ENCODE results near the gene ATP7B.
"Not testable (repeated sequence)": the region's sequence is repeated elsewhere in the genome, so short reads cannot be mapped to it uniquely, and the experiment has no call there.

Gene ATP7B

DNA sequence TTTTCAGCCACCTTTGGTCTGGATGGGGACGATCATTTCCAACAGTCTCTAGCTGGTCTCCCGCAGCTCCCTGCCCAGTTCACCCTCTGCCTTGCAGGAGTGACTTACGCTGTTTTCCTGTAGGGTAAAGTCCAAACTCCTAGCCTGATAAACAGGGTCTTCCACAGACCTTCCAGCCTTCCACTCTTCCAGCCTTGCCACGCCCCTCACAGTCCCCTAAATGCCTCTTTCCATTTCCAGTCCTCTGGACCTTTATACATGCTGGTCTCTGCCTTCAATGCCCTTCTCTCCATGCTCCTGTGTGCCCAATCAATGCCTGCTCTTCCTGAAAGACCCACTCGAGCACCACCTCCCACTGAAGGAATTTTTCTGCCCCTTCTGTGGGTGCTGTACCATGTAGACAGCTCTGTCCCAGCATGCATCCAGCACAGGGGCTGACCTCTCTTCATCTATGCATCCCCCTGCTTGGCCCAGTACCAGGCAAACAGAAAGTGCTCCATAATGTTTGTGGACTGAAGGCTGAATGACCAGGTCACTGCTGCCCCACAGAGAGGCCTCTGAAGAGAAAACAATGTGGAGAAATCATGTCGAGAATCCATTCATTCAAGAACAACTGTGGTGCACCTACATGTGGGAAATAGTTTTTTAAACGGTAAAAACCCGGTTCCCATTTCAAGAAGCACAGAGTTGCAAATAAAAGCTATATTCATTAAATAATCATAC is 4.6 kb downstream of the ATP7B start:
- no peak for DNase-seq (ENCODE audit: low read depth)

DNA sequence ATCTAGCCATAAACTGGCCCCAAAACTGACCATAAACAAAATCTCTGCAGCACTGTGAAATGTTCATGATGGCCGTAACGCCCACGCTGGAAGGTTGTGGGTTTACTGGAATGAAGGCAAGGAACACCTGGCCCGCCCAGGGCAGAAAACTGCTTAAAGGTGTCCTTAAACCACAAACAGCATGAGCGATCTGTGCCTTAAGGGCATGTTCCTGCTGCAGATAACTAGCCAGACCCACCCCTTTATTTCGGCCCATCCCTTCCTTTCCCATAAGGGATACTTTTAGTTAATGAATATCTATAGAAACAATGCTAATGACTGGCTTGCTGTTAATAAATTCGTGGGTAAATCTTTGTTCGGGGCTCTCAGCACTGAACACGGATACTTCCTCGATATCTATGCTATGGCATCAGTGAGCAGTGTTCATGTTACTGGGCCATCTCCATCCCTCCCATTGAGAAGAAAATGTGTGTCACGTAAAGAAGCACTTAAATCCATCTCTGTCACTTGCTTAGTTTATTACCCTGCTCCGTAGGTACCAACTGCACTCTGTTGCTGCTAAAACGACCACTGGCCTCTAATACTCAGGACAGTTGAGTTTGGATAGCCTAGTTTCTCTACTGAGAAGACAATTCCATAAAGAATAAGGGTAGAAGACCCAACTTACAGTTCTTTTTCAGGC is 5.3 kb downstream of the ATP7B start:
- no peak for DNase-seq (ENCODE audit: low read depth)

DNA sequence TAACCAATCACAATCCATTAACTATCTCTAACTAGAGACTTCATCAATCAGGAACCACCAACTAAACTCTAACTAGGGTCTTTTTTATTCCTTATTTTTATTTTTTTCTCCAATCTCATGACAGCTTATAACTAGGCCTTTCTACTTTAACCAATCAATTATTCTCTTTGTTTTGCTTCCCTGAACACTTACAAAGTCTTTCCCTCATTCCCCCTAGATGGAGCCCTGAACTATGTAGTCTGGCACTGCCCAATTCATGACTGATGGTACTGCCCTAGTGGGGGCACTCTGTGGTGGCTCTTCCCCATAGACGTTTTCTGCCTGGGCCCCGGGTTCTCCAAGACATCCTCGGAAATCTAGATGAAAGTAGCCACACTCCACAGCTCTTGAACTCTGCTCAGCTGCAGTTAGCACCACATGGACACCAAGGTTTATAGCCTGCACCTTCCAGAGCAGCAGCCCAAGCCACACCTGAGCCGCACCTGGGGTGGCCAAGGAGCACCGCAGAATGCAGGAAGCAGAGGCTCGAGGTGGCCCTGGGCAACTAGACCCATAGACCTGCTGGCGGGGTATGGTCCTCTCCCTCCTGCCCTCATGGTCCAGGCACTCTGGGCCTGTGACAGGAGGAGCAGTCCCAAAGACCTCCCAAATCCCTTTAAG is 6.6 kb downstream of the ATP7B start:
- no peak for DNase-seq (ENCODE audit: low read depth)

DNA sequence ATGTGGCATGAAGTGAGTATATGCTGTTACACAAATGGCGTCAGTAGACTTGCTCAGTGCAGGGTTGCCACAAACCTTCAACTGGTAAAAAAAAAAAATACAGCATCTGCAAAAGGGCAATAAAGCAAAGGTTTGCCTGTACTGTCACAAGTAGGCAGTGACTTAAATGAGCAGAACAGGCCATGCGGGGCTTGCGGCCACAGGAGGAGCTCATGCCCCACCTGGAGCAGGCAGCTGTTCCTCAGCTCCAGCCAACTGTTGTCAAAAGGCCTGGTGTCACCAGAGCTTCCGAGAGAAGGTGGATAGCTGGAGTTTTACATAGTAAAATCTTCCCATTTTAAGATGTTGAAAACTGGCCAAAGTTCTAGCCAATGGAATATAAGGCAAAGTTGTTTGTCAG is 7.7 kb downstream of the ATP7B start:
- DNase-seq (ENCODE audit: low read depth) = no peak

DNA sequence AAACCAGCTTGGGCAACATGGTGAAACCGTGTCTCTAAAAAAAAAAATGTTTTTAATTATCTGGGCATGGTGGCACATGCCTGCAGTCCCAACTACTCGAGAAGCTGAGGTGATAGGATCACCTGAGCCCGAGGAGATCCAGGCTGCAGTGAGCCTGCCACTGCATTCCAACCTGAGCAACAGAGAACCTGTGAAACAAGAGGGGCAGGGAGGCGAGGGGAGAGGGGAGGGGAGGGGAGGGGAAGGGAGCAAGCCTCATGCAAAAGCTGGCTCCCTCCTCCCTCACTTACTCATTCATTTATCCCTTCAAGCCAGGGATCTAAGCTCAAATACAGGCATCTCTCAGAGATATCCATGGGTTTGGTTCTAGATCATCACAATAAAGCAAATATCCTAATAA is 8.9 kb downstream of the ATP7B start:
- DNase-seq (ENCODE audit: low read depth) = no peak

DNA sequence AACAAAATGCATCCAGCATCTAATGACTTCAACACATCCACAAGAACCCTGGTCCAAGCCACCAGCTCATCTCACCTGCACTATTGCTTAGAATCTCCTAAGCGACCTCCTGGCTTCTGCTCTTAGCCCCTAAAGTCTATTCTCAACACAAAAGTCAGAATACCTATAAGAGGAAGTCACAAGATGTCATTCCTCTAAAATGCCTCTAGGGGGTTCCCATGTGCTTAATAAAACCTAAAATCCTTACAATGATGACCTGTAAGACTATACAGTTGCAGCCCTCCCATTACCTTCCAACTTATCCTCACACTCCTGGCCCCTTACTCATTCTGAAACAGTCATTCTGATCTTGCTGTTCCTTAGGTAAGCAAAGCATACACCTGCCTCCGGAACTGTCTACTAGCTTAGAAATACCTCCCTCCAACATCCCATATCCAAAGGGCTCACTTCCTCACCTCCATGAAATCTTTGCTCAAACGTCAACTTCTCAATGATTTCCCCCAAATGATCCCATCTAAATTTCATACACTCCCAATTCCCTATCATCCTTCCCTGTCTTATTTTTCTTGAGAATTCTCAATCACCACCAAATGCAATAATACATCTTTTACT is 10.0 kb downstream of the ATP7B start:
- no peak for DNase-seq (ENCODE audit: low read depth)

DNA sequence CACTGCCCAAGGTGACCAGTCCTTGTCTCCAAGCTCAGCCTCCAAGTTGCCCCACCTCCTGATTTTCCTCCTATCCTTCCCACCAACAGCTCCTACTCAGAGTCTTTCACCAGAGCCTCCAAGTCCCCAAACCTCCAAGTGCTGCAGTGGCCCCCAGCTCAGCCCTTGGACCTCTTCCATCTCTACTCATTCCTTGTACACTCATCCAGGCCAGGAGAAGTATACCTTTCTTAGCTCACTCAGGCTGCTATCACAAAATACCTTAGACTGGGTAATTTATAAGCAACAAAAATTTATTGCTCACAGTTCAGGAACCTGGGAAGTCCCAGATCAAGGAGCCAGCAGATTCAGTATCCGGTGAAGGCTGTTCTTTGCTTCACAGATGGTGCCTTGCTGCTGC is 11.3 kb downstream of the ATP7B start:
- DNase-seq (ENCODE audit: low read depth) = no peak

- DNase-seq (ENCODE audit: low read depth) = no peak
Measured at GRCh38 chr13:51999510-51999911, 11.7 kb downstream of the ATP7B start.

- no peak for DNase-seq (ENCODE audit: low read depth)
Measured at GRCh38 chr13:51998723-51999509, 12.3 kb downstream of the ATP7B start.

DNA sequence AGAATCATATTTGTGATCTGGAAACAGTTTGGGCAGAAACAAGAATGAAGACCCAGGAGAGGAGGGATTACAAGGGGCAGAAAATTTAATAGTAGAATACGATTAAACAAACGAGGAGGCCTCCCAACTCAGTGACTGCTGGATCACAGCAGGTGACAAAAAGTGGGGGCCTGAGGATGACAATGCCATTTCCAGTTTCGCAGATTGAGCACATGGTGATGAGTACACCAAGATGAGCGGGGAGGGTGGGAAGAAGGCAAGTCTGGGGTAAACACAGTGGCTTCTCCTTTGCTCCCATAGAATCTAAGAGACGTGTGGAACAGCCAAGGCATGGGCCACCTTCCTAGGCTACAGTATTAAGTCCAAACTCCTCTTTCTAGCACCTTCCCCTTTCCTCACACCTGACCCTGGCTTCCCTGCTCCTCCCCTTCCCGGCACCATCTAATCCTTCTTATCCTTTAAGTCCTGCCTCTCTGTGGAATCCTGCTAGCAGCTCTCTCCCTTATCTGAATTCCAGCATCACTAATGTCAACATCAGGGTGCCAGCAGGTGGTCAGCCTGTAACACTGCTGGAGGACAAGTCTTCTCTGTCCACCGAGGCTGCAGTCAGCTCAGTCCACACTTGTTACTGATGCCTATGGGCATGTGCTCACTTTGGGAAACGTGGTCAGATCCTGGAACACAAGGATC is 13.5 kb downstream of the ATP7B start:
- DNase-seq (ENCODE audit: low read depth) = no peak

DNA sequence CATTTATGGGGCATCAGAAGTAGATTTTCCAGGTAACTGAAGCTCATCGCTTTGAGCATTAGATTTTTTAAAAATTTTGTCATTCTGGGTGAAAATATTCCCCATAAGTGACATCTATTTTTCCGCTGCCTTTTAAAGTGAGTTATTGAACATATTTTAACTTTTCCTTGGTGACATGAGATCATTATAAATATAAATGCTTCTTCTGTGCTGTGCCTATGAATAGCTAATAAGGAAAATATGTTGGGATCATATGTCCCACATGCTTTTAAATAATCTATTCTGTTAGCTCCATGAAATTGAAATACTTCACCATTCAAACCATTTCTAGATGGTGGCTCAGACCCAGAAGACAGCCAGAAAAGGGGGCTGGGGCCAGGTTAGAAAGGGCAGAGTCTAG is 14.1 kb downstream of the ATP7B start:
- no peak for DNase-seq (ENCODE audit: low read depth)

DNA sequence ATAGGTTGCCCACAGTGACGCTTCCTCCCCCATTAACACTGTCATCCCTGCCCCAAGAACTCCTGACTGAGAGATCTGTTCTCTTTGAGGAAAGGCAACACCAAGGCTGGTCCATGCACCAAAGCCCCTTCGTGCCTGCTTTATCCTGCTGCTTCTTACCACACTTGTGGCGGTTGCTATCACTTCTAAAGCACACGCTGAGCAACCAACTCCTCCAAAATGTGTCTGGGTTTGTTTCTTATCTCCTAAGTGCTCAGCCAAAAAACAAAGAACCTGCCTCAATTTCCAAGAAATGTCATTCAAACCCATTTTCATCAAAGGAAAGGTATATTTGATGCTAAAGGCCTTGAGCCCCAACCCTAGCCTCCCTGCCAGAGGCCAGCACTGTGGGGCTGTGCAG is 14.6 kb downstream of the ATP7B start:
- no peak for DNase-seq (ENCODE audit: low read depth)

- DNase-seq (ENCODE audit: low read depth) = no peak
Measured at GRCh38 chr13:51995677-51996551, 15.3 kb downstream of the ATP7B start.

- DNase-seq (ENCODE audit: low read depth) = no peak
Measured at GRCh38 chr13:51993713-51994112, 17.5 kb downstream of the ATP7B start.

DNA sequence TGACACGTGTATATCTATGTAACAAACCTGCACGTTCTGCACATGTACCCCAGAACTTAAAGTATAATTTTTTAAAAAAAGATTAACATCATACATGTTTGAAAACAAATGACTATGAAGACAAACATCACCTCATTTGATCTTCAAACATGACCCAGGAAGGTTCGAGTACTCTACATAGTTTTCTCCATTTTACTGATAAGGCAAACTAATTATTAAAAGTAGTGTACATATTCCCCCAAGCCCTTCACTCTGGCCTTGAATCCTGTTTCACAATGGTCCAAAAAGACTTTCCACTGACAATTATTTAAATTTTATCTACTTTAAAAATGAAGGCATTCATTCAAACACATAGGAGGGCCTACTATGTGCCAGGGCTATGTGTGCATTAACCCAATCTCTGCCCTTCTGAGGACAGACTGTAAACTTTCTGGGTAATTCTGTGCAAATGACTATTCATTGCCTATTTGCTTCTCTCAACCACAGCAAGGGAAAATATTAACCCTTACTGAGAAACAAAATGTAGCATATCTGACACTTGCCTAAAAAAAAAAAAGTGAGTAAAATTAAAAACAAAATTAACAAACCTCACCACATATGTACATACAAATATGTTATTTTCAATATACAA is 22.1 kb downstream of the ATP7B start:
- no peak for DNase-seq (ENCODE audit: low read depth)

- not testable (repeated sequence) for DNase-seq (ENCODE audit: low read depth)
Measured at GRCh38 chr13:51984904-51985303, 26.3 kb downstream of the ATP7B start.

- not testable (repeated sequence) for DNase-seq (ENCODE audit: low read depth)
Measured at GRCh38 chr13:51983292-51983691, 28.0 kb downstream of the ATP7B start.

GRCh38 chr13:51981355-51981754 is 29.9 kb downstream of the ATP7B start:
- no peak for DNase-seq (ENCODE audit: low read depth)

GRCh38 chr13:51980908-51981307 is 30.3 kb downstream of the ATP7B start:
- no peak for DNase-seq (ENCODE audit: low read depth)

All from stimulated activated CD8-positive, alpha-beta memory T cell treated with anti-CD3 and anti-CD28 coated beads, Interleukin-12 subunit alpha, Interleukin-12 subunit beta, amount 100 ng/mL, for 4 hours (primary cell).